GM23248 (cell line): Measurements from ENCODE around the gene B9D2. TPM values are rescaled to one million over a fixed set of nuclear protein-coding genes. Genes with fewer than 3 reads are reported as not detected.
A peak's percentile ranks its signal among the peaks of the same experiment; 100 is the strongest.

Experiments used
- DNase-seq: peaks from one replicate; pipeline ENCODE4 v3.0.0-alpha.2; 2015
- H2AFZ ChIP-seq: fragments of 200-600 bp; sonication (generic); 2 replicates; pipeline ENCODE4 v1.6.1; 2016; ENCODE audit warnings: antibody characterized with exemption
- H3F3A ChIP-seq: fragments of 200-600 bp; sonication (generic); 2 replicates; pipeline ENCODE4 v1.6.1; 2016; ENCODE audit warnings: mild to moderate bottlenecking, antibody characterized with exemption, mixed run types; ENCODE audit not compliant: insufficient read depth
- H3K27ac ChIP-seq: fragments of 200-600 bp; sonication (generic); 2 replicates; pipeline ENCODE4 v1.5.1; 2016; ENCODE audit warnings: mild to moderate bottlenecking
- H3K27me3 ChIP-seq: fragments of 200-600 bp; sonication (generic); replicated peaks from 2 replicates; pipeline ENCODE4 v1.6.1; 2016; ENCODE audit warnings: mild to moderate bottlenecking; ENCODE audit not compliant: insufficient read depth
- H3K36me3 ChIP-seq: fragments of 200-600 bp; sonication (generic); 2 replicates; pipeline ENCODE4 v1.6.1; 2016; ENCODE audit warnings: low read depth, mild to moderate bottlenecking
- H3K4me1 ChIP-seq: fragments of 200-600 bp; sonication (generic); 2 replicates; pipeline ENCODE4 v1.6.1; 2016; ENCODE audit warnings: mild to moderate bottlenecking; ENCODE audit not compliant: insufficient read depth
- H3K4me2 ChIP-seq: fragments of 200-600 bp; sonication (generic); one replicate; pipeline ENCODE4 v1.6.1; 2016; ENCODE audit warnings: mild to moderate bottlenecking; ENCODE audit not compliant: unreplicated experiment
- H3K4me3 ChIP-seq: fragments of 200-600 bp; sonication (generic); 2 replicates; pipeline ENCODE4 v1.5.1; 2016; ENCODE audit warnings: mild to moderate bottlenecking
- H3K79me2 ChIP-seq: fragments of 200-600 bp; sonication (generic); 2 replicates; pipeline ENCODE4 v1.6.1; 2016; ENCODE audit warnings: mild to moderate bottlenecking; ENCODE audit not compliant: insufficient read depth
- H3K9ac ChIP-seq: fragments of 200-600 bp; sonication (generic); 2 replicates; pipeline ENCODE4 v1.6.1; 2016; ENCODE audit warnings: mild to moderate bottlenecking
- H3K9me2 ChIP-seq: fragments of 200-600 bp; sonication (generic); 2 replicates; pipeline ENCODE4 v1.6.1; 2016; ENCODE audit warnings: mixed run types, mild to moderate bottlenecking, moderate library complexity; ENCODE audit not compliant: insufficient read depth
- H3K9me3 ChIP-seq: fragments of 200-600 bp; sonication (generic); one replicate; pipeline ENCODE4 v1.6.1; 2017; ENCODE audit warnings: low read depth
- H4K20me1 ChIP-seq: fragments of 200-600 bp; sonication (generic); 2 replicates; pipeline ENCODE4 v1.6.0; 2016; ENCODE audit not compliant: insufficient read depth
- EZH2 ChIP-seq: fragments of 200-600 bp; sonication (generic); IDR thresholded peaks from 2 replicates; pipeline ENCODE4 v1.6.1; 2018; ENCODE audit warnings: antibody characterized with exemption, mild to moderate bottlenecking; ENCODE audit not compliant: insufficient read depth, poor library complexity, severe bottlenecking
- EZH2phosphoT487 ChIP-seq: fragments of 200-600 bp; sonication (generic); IDR thresholded peaks from 2 replicates; pipeline ENCODE4 v1.6.1; 2018; ENCODE audit warnings: antibody characterized with exemption, moderate library complexity, mild to moderate bottlenecking, low read depth; ENCODE audit not compliant: insufficient read depth
- WGBS, 2 experiments: methylation state at CpG; one replicate each; pipeline ENCODE4 v1.1.6; 2015 to 2017; ENCODE audit warnings: low lambda C conversion rate in 2 of 2, low coverage in 1 of 2; ENCODE audit errors: missing lambda C conversion rate in 2 of 2; 5-methylcytosine and 5-hydroxymethylcytosine counted together
- in situ Hi-C: fragments of 300-500 bp; cut with MboI; formaldehyde crosslinking; loops from 2 replicates; pipeline ENCODE4 v1.15.0; 2020
- polyA plus RNA-seq: library from polyadenylated mRNA; unstranded; fragments of >200 nt; fragmentation: Nextera tagmentation; extraction: Ambion mirVana; gene quantifications from 2 replicates; pipeline ENCODE4 v1.2.1, GENCODE V29; 2016
- total RNA-seq: library from RNA; depleted of rRNA; stranded (reverse); fragments of >200 nt; shearing (Covaris generic); gene quantifications from 2 replicates; pipeline ENCODE4 v1.2.3, GENCODE V29; 2014; rRNA removed

B9D2 gene
- total RNA-seq (8.1 and 9.6 TPM in 2 replicates), polyA plus RNA-seq (13.2 and 13.8 TPM in 2 replicates)

DNA sequence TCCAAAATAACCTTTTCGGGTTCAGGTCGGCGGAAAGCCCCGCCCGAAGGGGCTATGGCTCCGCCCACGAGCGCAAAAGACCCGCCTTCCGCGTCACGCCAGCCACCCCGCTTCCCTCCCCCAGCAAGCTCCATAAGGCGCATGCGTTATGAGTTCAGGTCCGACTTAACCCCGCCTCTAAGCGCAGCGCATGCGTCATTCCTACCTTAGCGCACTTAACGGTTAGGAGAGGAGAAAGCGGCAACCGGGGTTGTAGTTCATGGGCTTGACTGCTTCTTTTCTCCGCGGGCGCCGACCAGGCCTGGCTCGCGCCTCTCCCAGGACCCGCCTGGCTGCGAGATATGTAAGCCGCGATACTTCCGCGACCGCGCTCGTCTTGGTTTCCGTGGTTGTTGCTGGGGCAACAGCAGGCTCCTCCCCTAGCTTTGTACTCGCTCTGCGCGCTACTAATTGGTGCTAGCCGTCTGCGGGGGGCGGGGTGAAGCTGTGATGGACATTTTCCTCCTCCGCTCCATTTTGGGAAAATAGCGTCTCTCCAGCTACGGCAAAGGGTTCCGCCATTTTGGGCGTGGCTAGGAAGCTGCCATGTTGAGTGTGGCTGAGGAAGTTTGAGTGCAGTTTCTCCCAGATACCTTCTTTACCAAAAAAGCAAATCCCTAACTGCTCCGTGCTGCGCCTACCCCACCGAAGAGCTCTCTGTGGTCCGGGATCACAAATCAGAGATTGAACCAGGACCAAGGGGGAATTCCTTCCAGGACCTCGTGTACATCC lies at the start of gene B9D2:
B9D2 (minus strand) TSS at position 397 of the 771 bp plus-strand sequence. CDS start 630 bp downstream, outside the sequence.
- Histone ChIP-seq H3K4me2 (peak within 1 kb of the TSS; percentile 95), H3K4me1 (peaks cover 27% of the 10 kb centered on the region), H3K9me2 (no peaks in the 10 kb centered on the region), H3K36me3 (no peaks in the 10 kb centered on the region), H3K27ac (peak within 1 kb of the TSS; percentile 98), H3K9ac (peak within 1 kb of the TSS; percentile 96), H3K4me3 (peak within 1 kb of the TSS; percentile 89), H2AFZ (peak within 1 kb of the TSS; percentile 77), H3F3A (peaks cover 22% of the 10 kb centered on the region), H3K9me3 (no peaks in the 10 kb centered on the region), H3K79me2 (peaks cover 42% of the 10 kb centered on the region), H3K27me3 (no peaks in the 10 kb centered on the region), H4K20me1 (no peaks in the 10 kb centered on the region)
- TF ChIP-seq EZH2, result no peak
- no peak for TF ChIP-seq EZH2phosphoT487
- peak; percentile 99 for DNase-seq
- in situ Hi-C loops, result no loop called here
- 1% methylated on average over 56 of the region's 56 CpGs for WGBS, 2 experiments

DNA sequence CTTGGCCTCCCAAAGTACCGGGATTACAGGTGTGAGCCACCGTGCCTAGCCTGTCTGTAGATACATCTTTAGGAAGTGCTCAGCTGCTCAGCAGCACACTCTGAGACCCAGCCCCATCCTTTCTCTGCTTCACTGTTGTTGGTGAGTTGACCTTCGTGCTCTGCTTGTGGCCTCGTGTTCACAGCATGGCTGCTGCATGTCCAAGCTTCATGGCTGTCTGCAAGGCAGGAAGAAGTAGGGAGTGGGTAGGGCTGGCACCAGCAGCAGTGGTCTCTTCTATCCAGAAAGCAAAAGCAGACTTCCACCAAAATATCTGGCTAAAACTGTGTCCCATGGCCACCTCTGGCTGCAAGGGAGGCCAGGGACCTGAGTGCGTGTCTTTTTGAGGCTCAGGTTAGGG lies 49.0 kb upstream of the B9D2 start:
- in situ Hi-C loops, result no loop called here

DNA sequence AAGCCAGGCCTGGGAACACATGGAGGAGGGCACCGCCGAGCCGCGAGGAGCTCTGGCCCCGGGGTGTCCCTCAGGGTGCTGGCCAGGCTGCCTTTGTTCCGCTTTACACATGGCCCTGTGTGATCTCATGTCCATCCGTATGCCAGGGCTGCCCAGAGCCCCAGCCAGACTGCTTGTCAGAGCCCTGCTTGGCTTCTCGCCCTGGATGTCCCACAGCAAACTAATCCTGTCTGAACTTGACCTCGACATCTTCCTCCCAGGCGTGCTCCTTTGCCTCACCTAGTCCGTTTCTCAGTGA lies 48.0 kb upstream of the B9D2 start:
- TF ChIP-seq EZH2 (no peak), EZH2phosphoT487 (no peak)
- no peak for DNase-seq
- 0 out of 2 replicates have a peak, but pooled peaks cover 6% of the 10 kb centered on the region for H3K4me1 ChIP-seq
- H3K36me3 ChIP-seq, result no peaks in the 10 kb centered on the region
- H4K20me1 ChIP-seq, result no peaks in the 10 kb centered on the region
- H3K9ac ChIP-seq, result no peak overlapping the region
- 75 to 76% methylated on average over 11 of the region's 11 CpGs for WGBS, 2 experiments
- no peaks in the 10 kb centered on the region for H3F3A ChIP-seq
- H3K4me2 ChIP-seq, result no peak overlapping the region
- H3K27me3 ChIP-seq, result no peaks in the 10 kb centered on the region
- H3K79me2 ChIP-seq, result 0 out of 2 replicates have a peak, but pooled peaks cover 4% of the 10 kb centered on the region
- no peak overlapping the region for H2AFZ ChIP-seq
- no peaks in the 10 kb centered on the region for H3K9me3 ChIP-seq
- in situ Hi-C loops, result no loop called here
- H3K27ac ChIP-seq, result no peak overlapping the region
- no peak overlapping the region for H3K4me3 ChIP-seq
- no peaks in the 10 kb centered on the region for H3K9me2 ChIP-seq

More for the DNA sequence above, 49.0 kb upstream of the B9D2 start:
- no peak overlapping the region for H3K9ac ChIP-seq
- no peak overlapping the region for H3K27ac ChIP-seq
- H2AFZ ChIP-seq, result no peak overlapping the region
- no peaks in the 10 kb centered on the region for H3K9me3 ChIP-seq
- TF ChIP-seq EZH2phosphoT487 (no peak), EZH2 (no peak)
- no peaks in the 10 kb centered on the region for H3K27me3 ChIP-seq
- H4K20me1 ChIP-seq, result no peaks in the 10 kb centered on the region
- 0 out of 2 replicates have a peak, but pooled peaks cover 6% of the 10 kb centered on the region for H3K4me1 ChIP-seq
- H3K4me2 ChIP-seq, result no peak overlapping the region
- no peaks in the 10 kb centered on the region for H3F3A ChIP-seq
- no peak for DNase-seq
- WGBS, 2 experiments, result 96 to 99% methylated on average over 5 of the region's 5 CpGs
- H3K4me3 ChIP-seq, result no peak overlapping the region
- H3K36me3 ChIP-seq, result no peaks in the 10 kb centered on the region
- no peaks in the 10 kb centered on the region for H3K9me2 ChIP-seq
- 0 out of 2 replicates have a peak, but pooled peaks cover 4% of the 10 kb centered on the region for H3K79me2 ChIP-seq

- Histone ChIP-seq H3K4me2 (no peak overlapping the region), H3K36me3 (no peaks in the 10 kb centered on the region), H3F3A (no peaks in the 10 kb centered on the region), H3K9ac (no peak overlapping the region), H3K9me3 (no peaks in the 10 kb centered on the region), H3K27ac (no peak overlapping the region), H2AFZ (no peak overlapping the region), H4K20me1 (no peaks in the 10 kb centered on the region), H3K27me3 (no peaks in the 10 kb centered on the region), H3K79me2 (0 out of 2 replicates have a peak, but pooled peaks cover 4% of the 10 kb centered on the region), H3K4me3 (no peak overlapping the region), H3K9me2 (no peaks in the 10 kb centered on the region), H3K4me1 (0 out of 2 replicates have a peak, but pooled peaks cover 6% of the 10 kb centered on the region)
- no peak for DNase-seq
- WGBS, 2 experiments, result 55 to 59% methylated on average over 9 of the region's 9 CpGs
- in situ Hi-C loops, result no loop called here
- no peak for TF ChIP-seq EZH2
- no peak for TF ChIP-seq EZH2phosphoT487
These were observed 47.4 kb upstream of the B9D2 start for GRCh38 chr19:41411100-41411967.
